Hippocampal formation (tissue), 2 donors: ENCODE measurements around the gene ESRRG.

Source experiments
- DNase-seq, 2 donors: peaks; one replicate each; lab custom pipeline; 2025; lab: John Stamatoyannopoulos, UW

Gene ESRRG

DNA sequence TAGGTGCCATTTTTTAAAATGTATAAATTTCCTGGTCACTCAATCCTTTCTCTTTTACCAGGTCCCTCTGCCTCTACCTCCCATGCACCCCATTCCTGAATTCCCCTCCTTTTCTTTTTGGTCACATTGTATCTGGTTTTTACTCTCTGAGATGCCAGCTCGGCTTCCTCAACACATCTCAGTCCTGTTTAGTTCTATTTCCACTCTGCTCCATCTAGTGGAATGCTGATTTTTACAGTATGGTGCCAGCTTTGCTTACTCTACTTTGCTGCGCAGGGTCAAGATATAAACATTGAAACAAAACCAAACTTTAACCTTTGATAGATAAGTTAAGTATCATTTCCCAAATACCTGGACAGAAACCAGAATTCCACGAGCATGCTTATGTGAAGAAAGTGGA lies 96.0 kb downstream of the ESRRG start:
- DNase-seq: no peak

DNA sequence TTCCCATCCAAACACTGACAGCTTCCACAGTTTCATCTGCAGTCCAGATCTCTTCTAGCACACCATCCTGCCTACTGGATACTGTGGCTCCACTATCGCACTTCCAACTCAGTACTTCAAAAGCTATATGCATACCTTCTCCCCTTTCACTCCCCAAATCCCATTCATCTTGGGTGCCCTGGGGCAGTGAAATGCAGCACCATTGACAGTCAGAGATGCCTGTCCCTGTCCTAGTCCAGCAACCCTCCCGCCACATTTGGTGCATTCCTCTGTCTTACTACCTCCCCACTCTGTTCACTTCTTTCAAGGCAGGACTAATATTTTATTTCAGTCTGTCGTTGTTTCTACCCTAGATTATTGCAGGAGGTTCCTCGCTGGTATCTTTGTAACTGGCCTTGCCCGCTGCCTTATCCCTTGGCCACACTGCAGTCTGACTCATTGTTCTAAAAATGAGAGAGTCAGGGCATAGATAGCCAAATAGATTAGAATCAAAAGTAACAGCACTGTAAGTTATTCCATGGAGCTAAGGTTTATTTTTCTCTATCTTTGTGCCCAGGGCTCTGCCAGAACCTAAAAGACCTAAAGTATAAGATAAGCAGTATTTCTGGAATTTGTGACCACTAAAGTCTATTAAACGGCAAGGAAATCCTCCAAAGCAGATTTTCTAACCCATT lies 96.7 kb downstream of the ESRRG start:
- DNase-seq: no peak

- no peak for DNase-seq
These were observed 101.7 kb downstream of the ESRRG start for GRCh38 chr1:216621536-216621935.

DNA sequence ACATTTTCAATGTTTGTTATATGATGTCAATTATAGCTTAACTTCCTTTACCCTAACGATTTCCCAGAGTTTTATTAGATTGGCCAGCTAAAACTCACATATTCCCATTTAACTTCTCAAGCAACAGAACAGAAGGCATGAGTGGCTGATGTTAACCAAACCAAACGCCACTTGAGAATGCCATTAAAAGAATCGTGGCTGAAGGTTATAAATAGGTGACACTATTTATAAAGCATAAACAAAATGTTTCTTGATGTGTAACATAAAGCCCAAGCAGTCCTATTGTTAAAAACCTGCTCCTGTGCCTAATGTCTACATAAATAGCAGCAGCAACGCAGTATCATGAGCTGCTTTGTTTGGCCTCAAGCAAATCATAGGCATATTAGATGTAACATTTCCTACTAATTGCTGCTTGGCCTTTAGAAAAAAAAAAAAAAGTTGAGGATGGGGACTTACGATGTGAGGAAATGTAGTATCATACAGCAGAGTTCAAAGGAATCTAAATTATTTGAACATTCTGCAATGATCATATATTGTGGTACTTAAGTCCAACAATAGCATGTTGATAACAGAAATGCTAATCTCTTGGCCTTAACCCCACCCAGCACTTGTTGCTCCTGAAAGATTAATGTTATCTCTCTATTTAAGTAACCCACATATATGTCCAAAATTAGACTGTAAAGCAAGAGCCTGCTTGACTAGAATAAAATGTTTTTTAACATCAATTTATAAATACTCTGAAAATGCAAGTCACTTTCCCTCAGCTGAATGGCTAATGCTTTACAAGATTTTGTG lies 106.0 kb downstream of the ESRRG start:
- no peak for DNase-seq

- no peak for DNase-seq
These were observed 106.8 kb downstream of the ESRRG start for GRCh38 chr1:216616425-216616824.

GRCh38 chr1:216614011-216614934 lies 109.0 kb downstream of the ESRRG start:
- DNase-seq: no peak

DNA sequence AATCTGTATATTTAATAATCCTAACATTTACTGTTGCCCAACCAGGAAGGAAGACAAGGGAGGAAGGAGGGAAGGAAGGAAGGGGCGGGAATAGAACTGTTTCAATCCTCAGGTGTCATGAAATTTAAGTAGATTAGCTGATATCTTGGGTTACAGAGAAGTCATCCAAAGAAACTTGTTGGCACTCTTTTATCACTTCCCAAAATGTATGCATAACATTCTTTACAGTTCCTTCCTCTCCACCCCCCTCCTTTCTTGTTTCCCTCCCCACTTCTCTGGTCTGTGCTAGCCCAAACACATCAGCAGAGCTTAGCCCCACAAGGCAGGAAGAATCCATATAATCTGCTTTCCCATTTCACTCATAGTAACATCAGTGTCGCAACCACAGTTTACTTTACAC lies 110.9 kb downstream of the ESRRG start:
- no peak for DNase-seq

DNA sequence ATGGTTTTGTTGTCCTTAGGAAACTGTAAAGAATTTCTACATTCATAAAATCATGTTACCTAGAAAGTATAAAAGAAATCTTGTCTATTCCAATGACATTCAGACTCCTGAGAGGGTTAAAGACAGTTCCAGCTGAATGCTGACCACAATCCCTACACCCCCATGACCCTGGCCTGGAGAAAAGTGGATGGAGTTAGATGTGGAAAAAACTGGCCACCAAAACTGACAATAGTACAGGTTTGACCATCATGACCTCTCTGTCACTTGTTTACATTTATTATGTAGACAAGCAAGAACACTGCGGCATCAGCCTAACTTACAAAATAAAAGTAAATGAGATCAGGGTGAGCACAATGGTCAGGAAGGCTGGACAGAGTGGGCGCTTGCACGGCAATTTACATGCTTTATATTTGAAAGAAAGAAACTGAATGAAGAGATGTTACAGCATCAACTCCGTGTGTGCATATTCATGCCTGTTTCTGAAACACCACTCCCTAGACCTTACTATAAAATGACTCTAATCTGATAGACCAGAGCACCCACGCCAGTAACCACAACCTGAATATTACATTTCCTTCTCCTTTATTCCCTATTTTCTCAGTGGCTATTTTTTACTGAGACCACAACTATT lies 116.0 kb downstream of the ESRRG start:
- no peak for DNase-seq

- no peak for DNase-seq
These were observed 117.1 kb downstream of the ESRRG start for GRCh38 chr1:216606047-216606637.

DNA sequence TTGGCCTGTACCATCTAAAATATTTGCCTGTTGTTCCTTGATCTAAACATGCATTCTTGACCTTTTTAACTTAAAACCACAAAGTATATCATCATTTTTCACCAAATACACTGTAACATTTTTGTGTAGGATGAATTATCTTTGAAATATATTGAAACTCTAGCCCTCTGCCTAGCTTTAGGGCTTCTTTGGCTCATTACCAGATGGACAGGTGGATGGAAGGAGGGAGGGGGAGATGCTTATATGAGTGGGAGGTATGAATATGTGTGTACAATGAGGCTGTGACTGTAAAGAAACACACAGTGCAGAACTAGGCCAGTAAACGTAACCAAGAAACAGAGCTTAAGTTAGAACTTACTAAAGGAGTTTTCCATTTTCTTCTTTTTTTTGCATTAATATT lies 118.5 kb downstream of the ESRRG start:
- no peak for DNase-seq

- DNase-seq: peak; percentile 77 to 90
These were observed 122.3 kb downstream of the ESRRG start for GRCh38 chr1:216600730-216601609.

GRCh38 chr1:216599851-216600250 lies 123.4 kb downstream of the ESRRG start:
- DNase-seq: no peak

- DNase-seq: no peak
These were observed 124.8 kb downstream of the ESRRG start for GRCh38 chr1:216598448-216598847.

- DNase-seq: no peak
These were observed 126.9 kb downstream of the ESRRG start for GRCh38 chr1:216596281-216596862.

DNA sequence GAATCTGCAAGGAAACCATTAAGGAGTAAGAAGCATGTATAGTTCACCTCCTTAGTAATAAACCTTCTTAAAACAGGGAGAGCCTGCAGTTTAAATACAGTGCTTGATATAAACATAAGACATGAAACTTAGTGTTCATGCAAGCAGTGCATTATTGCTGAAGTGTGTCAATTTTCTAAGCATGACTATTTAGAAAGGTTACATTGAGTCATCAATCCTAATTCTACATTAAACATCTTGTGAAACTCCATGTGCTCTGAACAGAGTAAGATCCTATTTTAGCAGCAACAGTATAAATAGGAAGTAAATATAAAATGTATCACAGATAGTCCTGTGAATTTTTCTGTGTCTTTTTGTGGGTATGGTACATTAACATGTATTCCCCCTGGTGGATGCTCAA lies 135.5 kb downstream of the ESRRG start:
- DNase-seq: no peak

DNA sequence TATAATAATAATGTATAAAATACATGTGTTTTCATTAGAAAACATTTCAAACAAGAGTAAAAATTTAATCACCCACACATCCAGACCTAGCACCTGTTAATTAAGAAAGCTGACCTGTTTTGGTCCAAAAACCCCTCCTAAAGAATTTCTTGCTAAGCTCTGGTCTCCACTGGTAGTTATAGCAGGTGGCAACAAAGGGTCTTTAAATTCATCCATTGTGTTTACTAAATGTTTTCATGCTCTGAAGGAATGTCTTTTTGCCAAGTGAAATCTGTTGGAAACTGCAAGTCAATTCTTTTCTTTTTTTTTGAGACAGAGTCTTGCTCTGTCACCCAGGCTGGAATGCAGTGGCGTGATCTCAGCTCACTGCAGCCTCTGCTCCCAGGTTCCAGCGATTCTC lies 141.1 kb downstream of the ESRRG start:
- DNase-seq: no peak

DNA sequence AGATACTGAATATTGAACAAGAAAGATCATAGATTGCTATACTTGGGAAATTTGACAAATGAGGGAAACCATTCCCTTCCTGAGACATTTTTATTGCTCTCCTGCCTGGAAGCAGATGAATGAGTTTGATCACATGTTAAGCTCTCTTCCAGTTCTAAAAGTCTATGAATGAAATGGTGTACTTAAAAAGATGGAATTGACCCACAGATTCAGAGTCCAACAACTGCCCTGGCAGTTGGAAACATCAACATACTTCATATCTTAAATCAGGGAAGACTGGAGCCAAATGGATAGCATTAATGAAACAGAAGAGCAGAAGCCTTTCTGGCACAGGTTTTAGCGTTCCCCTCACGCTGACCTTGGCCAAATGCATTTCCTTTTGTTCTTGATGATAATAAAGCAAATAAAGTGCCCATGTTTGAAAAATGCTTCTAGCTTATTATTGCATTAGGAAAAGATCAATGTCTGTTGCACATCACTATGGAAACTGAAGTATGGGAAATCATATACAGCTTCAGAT lies 142.6 kb downstream of the ESRRG start:
- DNase-seq: no peak

DNA sequence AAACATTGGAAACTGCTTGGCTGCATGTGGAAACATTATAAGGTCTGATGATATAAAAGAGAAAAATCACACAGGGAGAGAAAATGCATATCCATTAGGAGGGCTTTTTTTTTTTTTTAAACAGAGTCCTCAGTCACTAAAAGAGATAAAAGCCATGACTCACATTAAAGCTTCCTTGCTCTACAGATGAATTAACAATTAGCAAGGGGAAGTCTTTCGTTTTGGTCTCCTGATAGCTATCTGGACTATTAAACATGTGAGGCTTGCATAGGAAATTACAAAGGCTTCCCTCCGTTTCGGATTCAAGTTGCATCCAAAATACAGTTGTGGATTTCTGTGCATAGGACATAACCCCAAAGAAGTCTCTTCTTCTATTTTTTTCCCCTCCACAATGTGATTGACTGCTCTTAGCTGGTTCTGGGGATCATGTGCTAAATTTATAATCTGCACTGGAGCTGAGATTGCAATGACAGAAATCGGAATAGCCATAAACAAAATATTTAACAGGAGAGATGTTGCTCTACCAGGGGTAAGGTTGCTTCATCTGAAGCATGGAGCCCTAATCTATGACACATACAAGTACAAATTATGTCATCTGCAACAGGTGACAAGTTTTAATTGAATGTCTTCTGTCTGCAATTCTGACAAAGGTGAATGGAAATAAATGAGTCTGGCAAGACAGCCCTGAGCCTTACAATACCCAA lies 146.8 kb downstream of the ESRRG start:
- no peak for DNase-seq

- no peak for DNase-seq
These were observed 156.5 kb downstream of the ESRRG start for GRCh38 chr1:216566641-216567205.
